PC-3 (cell line): ENCODE results near the gene SLC6A1. TPM values are rescaled to one million over a fixed set of nuclear protein-coding genes. Genes with fewer than 3 reads are reported as not detected.

Experiments
- ATAC-seq: fragments of 200-7000 bp; cut with Tn5 transposase; 2 replicates; pipeline ENCODE4 v1.9.1; 2020; ENCODE audit warnings: mild to moderate bottlenecking, moderate library complexity
- BruUV-seq: library from RNA; stranded (reverse); fragments of 400-500 nt; replicated peaks from 2 replicates; lab custom pipeline; 2021; lab: Mats Ljungman, UMichigan
- CTCF ChIA-PET: fragments of 300-600 bp; sonication (Branson Sonifier 250); formaldehyde crosslinking; loops from one replicate; lab custom pipeline; 2022; ENCODE audit warnings: antibody characterized with exemption; lab: Charles Lee
- POLR2A ChIA-PET: fragments of 300-600 bp; sonication (Branson Sonifier 250); formaldehyde crosslinking; loops from one replicate; lab custom pipeline; 2022; ENCODE audit warnings: antibody characterized with exemption; ENCODE audit not compliant: unreplicated experiment; lab: Charles Lee
- DNase-seq: peaks from one replicate; pipeline ENCODE4 v3.0.0-alpha.2; 2015
- H2AFZ ChIP-seq: fragments of 300-600 bp; sonication (generic); 2 replicates; pipeline ENCODE4 v1.6.0; 2016; ENCODE audit warnings: antibody characterized with exemption, low read length
- H3F3A ChIP-seq: fragments of 300-600 bp; sonication (generic); one replicate; pipeline ENCODE4 v1.6.0; 2017; ENCODE audit warnings: antibody characterized with exemption, low read length, control low read depth, mild to moderate bottlenecking; ENCODE audit not compliant: unreplicated experiment
- H3K27ac ChIP-seq: fragments of 300-600 bp; sonication (generic); 2 replicates; pipeline ENCODE4 v1.5.1; 2016; ENCODE audit warnings: mild to moderate bottlenecking, low read length
- H3K27me3 ChIP-seq: fragments of 300-600 bp; sonication (generic); 2 replicates; pipeline ENCODE4 v1.6.1; 2016; ENCODE audit warnings: low read length, mixed read lengths
- H3K36me3 ChIP-seq: fragments of 300-600 bp; sonication (generic); 2 replicates; pipeline ENCODE4 v1.6.1; 2016; ENCODE audit warnings: low read depth, mixed run types, low read length, mixed read lengths
- H3K4me1 ChIP-seq: fragments of 300-600 bp; sonication (generic); 2 replicates; pipeline ENCODE4 v1.5.1; 2016; ENCODE audit warnings: low read length; ENCODE audit not compliant: insufficient read depth
- H3K4me2 ChIP-seq: fragments of 300-600 bp; sonication (generic); 2 replicates; pipeline ENCODE4 v1.6.0; 2016; ENCODE audit warnings: low read length
- H3K4me3 ChIP-seq: fragments of 300-600 bp; sonication (generic); 2 replicates; pipeline ENCODE4 v1.5.1; 2016; ENCODE audit warnings: mild to moderate bottlenecking, low read length, mixed read lengths
- H3K79me2 ChIP-seq: fragments of 300-600 bp; sonication (generic); 2 replicates; pipeline ENCODE4 v1.6.1; 2017; ENCODE audit warnings: low read length, mixed read lengths
- H3K9ac ChIP-seq: fragments of 300-600 bp; sonication (generic); 2 replicates; pipeline ENCODE4 v1.6.0; 2016; ENCODE audit warnings: mild to moderate bottlenecking, low read length
- H3K9me2 ChIP-seq: fragments of 300-600 bp; sonication (generic); replicated peaks from 2 replicates; pipeline ENCODE4 v1.6.1; 2016; ENCODE audit warnings: mixed run types, low read length, mixed read lengths
- H3K9me3 ChIP-seq: fragments of 300-600 bp; sonication (generic); 2 replicates; pipeline ENCODE4 v1.6.1; 2016; ENCODE audit warnings: low read length, mixed read lengths
- H4K20me1 ChIP-seq: fragments of 300-600 bp; sonication (generic); 2 replicates; pipeline ENCODE4 v1.6.1; 2016; ENCODE audit warnings: low read length, mixed read lengths
- EZH2 ChIP-seq: fragments of 300-600 bp; sonication (generic); IDR thresholded peaks from one replicate; pipeline ENCODE4 v1.6.1; 2017; ENCODE audit warnings: antibody characterized with exemption, mild to moderate bottlenecking, low read length; ENCODE audit not compliant: unreplicated experiment
- EZH2phosphoT487 ChIP-seq: fragments of 300-600 bp; sonication (generic); IDR thresholded peaks from 2 replicates; pipeline ENCODE4 v1.6.1; 2018; ENCODE audit warnings: mild to moderate bottlenecking, antibody characterized with exemption, low read length, borderline replicate concordance
- intact Hi-C: fragments of 100-400 bp; cut with micrococcal nuclease; formaldehyde crosslinking; loops from 2 replicates; pipeline ENCODE4 v1.9.0; 2023
- total RNA-seq: library from RNA; depleted of rRNA; stranded (reverse); fragments of >200 nt; gene quantifications from 2 replicates; pipeline ENCODE4 v1.2.3, GENCODE V29; 2014
- TF ChIP-seq, protein P1 (sequence below): fragments of 300-600 bp; sonication (generic); conservative IDR thresholded peaks from 2 replicates; pipeline ENCODE4 v1.5.1; 2017; ENCODE audit warnings: antibody characterized with exemption, low read depth, mild to moderate bottlenecking, low read length

SLC6A1 gene
- total RNA-seq, 1 experiment from 2014 or later, result not detected

DNA sequence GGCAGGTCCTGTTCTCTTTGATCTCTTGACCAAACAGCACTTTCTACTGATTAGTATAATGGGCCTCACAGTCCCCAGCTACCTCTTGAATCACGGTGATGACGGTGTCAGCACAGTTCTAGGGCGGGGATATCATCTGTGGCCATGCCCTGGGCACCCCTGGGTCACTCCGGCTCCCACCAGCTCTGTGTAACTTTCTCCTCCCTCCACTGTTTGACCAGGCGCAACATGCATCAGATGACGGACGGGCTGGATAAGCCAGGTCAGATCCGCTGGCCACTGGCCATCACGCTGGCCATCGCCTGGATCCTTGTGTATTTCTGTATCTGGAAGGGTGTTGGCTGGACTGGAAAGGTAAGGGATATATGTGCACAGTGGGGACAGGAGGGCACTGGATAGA, 29.6 kb downstream of the SLC6A1 start:
- H3K4me1 ChIP-seq, result no peaks in the 10 kb centered on the region
- no peaks in the 10 kb centered on the region for H3K79me2 ChIP-seq
- no peak overlapping the region for H2AFZ ChIP-seq
- peaks cover 58% of the 10 kb centered on the region for H3K27me3 ChIP-seq
- no peak overlapping the region for H3K9ac ChIP-seq
- ChIA-PET POLR2A (no interaction called here), CTCF (no interaction called here)
- no peaks in the 10 kb centered on the region for H4K20me1 ChIP-seq
- TF ChIP-seq, protein P1, sequence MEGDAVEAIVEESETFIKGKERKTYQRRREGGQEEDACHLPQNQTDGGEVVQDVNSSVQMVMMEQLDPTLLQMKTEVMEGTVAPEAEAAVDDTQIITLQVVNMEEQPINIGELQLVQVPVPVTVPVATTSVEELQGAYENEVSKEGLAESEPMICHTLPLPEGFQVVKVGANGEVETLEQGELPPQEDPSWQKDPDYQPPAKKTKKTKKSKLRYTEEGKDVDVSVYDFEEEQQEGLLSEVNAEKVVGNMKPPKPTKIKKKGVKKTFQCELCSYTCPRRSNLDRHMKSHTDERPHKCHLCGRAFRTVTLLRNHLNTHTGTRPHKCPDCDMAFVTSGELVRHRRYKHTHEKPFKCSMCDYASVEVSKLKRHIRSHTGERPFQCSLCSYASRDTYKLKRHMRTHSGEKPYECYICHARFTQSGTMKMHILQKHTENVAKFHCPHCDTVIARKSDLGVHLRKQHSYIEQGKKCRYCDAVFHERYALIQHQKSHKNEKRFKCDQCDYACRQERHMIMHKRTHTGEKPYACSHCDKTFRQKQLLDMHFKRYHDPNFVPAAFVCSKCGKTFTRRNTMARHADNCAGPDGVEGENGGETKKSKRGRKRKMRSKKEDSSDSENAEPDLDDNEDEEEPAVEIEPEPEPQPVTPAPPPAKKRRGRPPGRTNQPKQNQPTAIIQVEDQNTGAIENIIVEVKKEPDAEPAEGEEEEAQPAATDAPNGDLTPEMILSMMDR, result no peak
- TF ChIP-seq EZH2phosphoT487 (no peak), EZH2 (no peak)
- no peaks in the 10 kb centered on the region for H3F3A ChIP-seq
- H3K9me3 ChIP-seq, result 0 out of 2 replicates have a peak, but pooled peaks cover 8% of the 10 kb centered on the region
- intact Hi-C loops, result no loop called here
- no peaks in the 10 kb centered on the region for H3K9me2 ChIP-seq
- no peak overlapping the region for H3K27ac ChIP-seq
- no peak for ATAC-seq
- DNase-seq, result no peak
- H3K4me3 ChIP-seq, result no peak overlapping the region
- no peaks in the 10 kb centered on the region for H3K36me3 ChIP-seq
- H3K4me2 ChIP-seq, result no peak overlapping the region
- BruUV-seq, result no TSS peak

DNA sequence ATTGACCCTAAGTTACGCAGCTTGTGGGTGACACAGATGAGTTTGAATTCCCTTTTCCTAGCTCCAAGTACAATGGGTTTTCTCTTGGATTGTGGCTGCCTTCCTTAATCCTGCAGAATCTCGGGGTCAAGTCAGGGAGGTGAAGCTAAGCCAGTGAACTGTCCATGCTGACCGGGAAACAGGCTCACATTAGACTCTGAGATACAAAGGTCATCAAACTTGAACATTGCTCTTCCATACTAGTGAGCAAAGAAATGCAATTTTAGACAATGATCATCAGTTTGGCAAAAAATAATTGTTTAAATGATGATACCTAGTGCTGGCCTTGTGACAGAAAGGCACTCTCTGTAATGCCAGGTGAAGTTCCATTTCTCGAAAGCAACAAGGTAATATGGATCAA, 31.6 kb downstream of the SLC6A1 start:
- Histone ChIP-seq H3K27ac (no peak overlapping the region), H3K9ac (no peak overlapping the region), H3K27me3 (peaks cover 57% of the 10 kb centered on the region), H3K9me2 (no peaks in the 10 kb centered on the region), H3K4me1 (no peaks in the 10 kb centered on the region), H3K4me2 (no peak overlapping the region), H3F3A (no peaks in the 10 kb centered on the region), H3K4me3 (no peak overlapping the region), H3K9me3 (0 out of 2 replicates have a peak, but pooled peaks cover 8% of the 10 kb centered on the region), H3K79me2 (no peaks in the 10 kb centered on the region), H2AFZ (no peak overlapping the region), H3K36me3 (no peaks in the 10 kb centered on the region), H4K20me1 (no peaks in the 10 kb centered on the region)
- CTCF ChIA-PET, result no interaction called here
- TF ChIP-seq, protein P1, result no peak
- no peak for TF ChIP-seq EZH2
- TF ChIP-seq EZH2phosphoT487, result no peak
- ATAC-seq, result no peak
- no peak for DNase-seq
- POLR2A ChIA-PET, result no interaction called here
- intact Hi-C loops, result no loop called here
- BruUV-seq, result no TSS peak

DNA sequence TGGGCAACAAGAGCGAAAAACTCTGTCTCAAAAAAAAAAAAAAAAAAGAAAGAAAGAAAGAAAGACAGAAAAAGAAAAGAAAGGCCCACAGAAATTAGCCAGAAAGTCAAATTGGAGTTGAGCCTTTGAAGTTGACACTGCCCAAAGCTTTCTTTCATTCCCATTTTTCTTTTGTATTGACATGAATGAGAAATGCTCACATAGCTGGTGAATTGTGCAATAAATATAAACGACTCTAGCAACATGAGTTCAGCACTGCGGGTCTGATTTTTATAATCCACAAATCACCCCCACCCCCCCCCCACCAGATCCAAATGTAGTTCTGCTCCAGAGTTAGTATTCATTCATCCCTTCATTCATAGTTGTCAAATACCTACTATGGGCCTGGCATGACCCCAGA, 37.4 kb downstream of the SLC6A1 start:
- Histone ChIP-seq H3K9me2 (no peaks in the 10 kb centered on the region), H4K20me1 (no peaks in the 10 kb centered on the region), H3F3A (no peaks in the 10 kb centered on the region), H3K4me1 (no peaks in the 10 kb centered on the region), H3K27me3 (peaks cover 24% of the 10 kb centered on the region; the same call in 1 of the 2 replicates), H3K4me3 (no peak overlapping the region), H3K9me3 (0 out of 2 replicates have a peak, but pooled peaks cover 8% of the 10 kb centered on the region), H3K79me2 (no peaks in the 10 kb centered on the region), H3K27ac (no peak overlapping the region), H3K4me2 (no peak overlapping the region), H2AFZ (no peak overlapping the region), H3K9ac (no peak overlapping the region), H3K36me3 (no peaks in the 10 kb centered on the region)
- intact Hi-C loops, result no loop called here
- POLR2A ChIA-PET, result interaction anchor here (0.6 kb wide), 1 partner anchor 167 kb away, joined by 4 read pairs; no protein-coding TSS in a partner anchor
- TF ChIP-seq EZH2, result no peak
- TF ChIP-seq, protein P1, result no peak
- no peak for TF ChIP-seq EZH2phosphoT487
- CTCF ChIA-PET, result no interaction called here
- no TSS peak for BruUV-seq
- no peak for ATAC-seq
- no peak for DNase-seq
